Neuronal stem cell (in vitro differentiated cells): Measurements from ENCODE around the gene PNPT1. TPM values are rescaled to one million over a fixed set of nuclear protein-coding genes. Genes with fewer than 3 reads are reported as not detected.
A peak's percentile ranks its signal among the peaks of the same experiment; 100 is the strongest.
"Not testable (repeated sequence)": the region's sequence is repeated elsewhere in the genome, so short reads cannot be mapped to it uniquely, and the experiment has no call there.

Experiments used
- DNase-seq: peaks from one replicate; pipeline ENCODE4 v3.0.0-alpha.2; 2013; ENCODE audit warnings: low spot score
- H2AFZ ChIP-seq: one replicate; pipeline ENCODE4 v1.6.1; 2013; ENCODE audit warnings: mild to moderate bottlenecking, low read length, inconsistent platforms
- H2AK5ac ChIP-seq: 2 replicates; pipeline ENCODE4 v1.6.1; 2013; ENCODE audit warnings: low read depth, mild to moderate bottlenecking, inconsistent platforms, low read length, moderate library complexity, mixed read lengths
- H2BK120ac ChIP-seq: 2 replicates; pipeline ENCODE4 v1.6.1; 2013; ENCODE audit warnings: low read depth, mild to moderate bottlenecking, inconsistent platforms, low read length, moderate library complexity, mixed read lengths
- H2BK12ac ChIP-seq: one replicate; pipeline ENCODE4 v1.6.1; 2013; ENCODE audit warnings: low read length, inconsistent platforms
- H2BK15ac ChIP-seq: 2 replicates; pipeline ENCODE4 v1.6.1; 2013; ENCODE audit warnings: mild to moderate bottlenecking, low read length, inconsistent platforms, mixed read lengths
- H2BK5ac ChIP-seq: one replicate; pipeline ENCODE4 v1.6.1; 2013; ENCODE audit warnings: inconsistent platforms, mild to moderate bottlenecking, low read length, moderate library complexity
- H3K14ac ChIP-seq: one replicate; pipeline ENCODE4 v1.6.1; 2013; ENCODE audit warnings: low read length, inconsistent platforms
- H3K18ac ChIP-seq: 2 replicates; pipeline ENCODE4 v1.6.1; 2013; ENCODE audit warnings: low read length, inconsistent platforms
- H3K23ac ChIP-seq: 2 replicates; pipeline ENCODE4 v1.6.1; 2013; ENCODE audit warnings: low read depth, mild to moderate bottlenecking, mixed read lengths, low read length, inconsistent platforms; ENCODE audit not compliant: poor library complexity
- H3K27ac ChIP-seq: replicated peaks from 3 replicates; pipeline ENCODE4 v1.5.1; 2013; ENCODE audit warnings: low read length, inconsistent platforms
- H3K27me3 ChIP-seq, 3 experiments: 2 replicates each; pipeline ENCODE4 v1.6.1; 2013; ENCODE audit warnings: low read length in 3 of 3, mild to moderate bottlenecking in 2 of 3, inconsistent platforms in 1 of 3, low read depth in 1 of 3, mixed read lengths in 1 of 3, moderate library complexity in 1 of 3; ENCODE audit not compliant: control insufficient read depth in 3 of 3, insufficient read depth in 3 of 3
- H3K36me3 ChIP-seq, 2 donors: replicated peaks in 1 of 2; 2 replicates each; pipeline ENCODE4 v1.6.1; 2013; ENCODE audit warnings: low read length in 2 of 2; ENCODE audit not compliant: control insufficient read depth in 2 of 2, insufficient read depth in 2 of 2
- H3K4ac ChIP-seq: 2 replicates; pipeline ENCODE4 v1.6.1; 2013; ENCODE audit warnings: inconsistent platforms, mild to moderate bottlenecking, low read length, moderate library complexity
- H3K4me1 ChIP-seq, 2 donors: 1 replicate in 1 of 2; 2 replicates in 1 of 2; pipeline ENCODE4 v1.6.1; 2013; ENCODE audit warnings: low read length in 2 of 2, low read depth in 1 of 2; ENCODE audit not compliant: control insufficient read depth in 2 of 2, insufficient read depth in 1 of 2
- H3K4me2 ChIP-seq: one replicate; pipeline ENCODE4 v1.6.1; 2013; ENCODE audit warnings: mild to moderate bottlenecking, low read length, inconsistent platforms; ENCODE audit not compliant: insufficient read depth, poor library complexity, severe bottlenecking
- H3K4me3 ChIP-seq, 2 donors: 2 replicates each; pipeline ENCODE4 v1.5.1; 2013; ENCODE audit warnings: low read length in 2 of 2, mild to moderate bottlenecking in 2 of 2, inconsistent platforms in 1 of 2, moderate library complexity in 1 of 2
- H3K79me1 ChIP-seq: one replicate; pipeline ENCODE4 v1.6.1; 2013; ENCODE audit warnings: low read depth, mild to moderate bottlenecking, inconsistent platforms, low read length, moderate library complexity
- H3K9ac ChIP-seq: one replicate; pipeline ENCODE4 v1.6.1; 2013; ENCODE audit warnings: mild to moderate bottlenecking, low read depth, low read length, inconsistent platforms; ENCODE audit not compliant: poor library complexity
- H3K9me3 ChIP-seq, 2 donors: replicated peaks in 1 of 2; 2 replicates each; pipeline versions ENCODE3 to v1.6.1; 2013; ENCODE audit warnings: low read length in 2 of 2, mild to moderate bottlenecking in 2 of 2, inconsistent platforms in 1 of 2, low read depth in 1 of 2, mixed read lengths in 1 of 2, moderate library complexity in 1 of 2; ENCODE audit not compliant: control insufficient read depth in 2 of 2, insufficient read depth in 1 of 2
- H4K8ac ChIP-seq: one replicate; pipeline ENCODE4 v1.6.1; 2013; ENCODE audit warnings: low read depth, mild to moderate bottlenecking, inconsistent platforms, low read length, moderate library complexity
- H4K91ac ChIP-seq: one replicate; pipeline ENCODE4 v1.6.1; 2013; ENCODE audit warnings: low read length, low read depth, mild to moderate bottlenecking, inconsistent platforms; ENCODE audit not compliant: poor library complexity
- WGBS, 2 donors: extraction: QIAGEN DNeasy Blood & Tissue Kit; methylation state at CpG; one replicate each; pipeline ENCODE4 v1.1.7; 2013; ENCODE audit warnings: missing lambda C conversion rate in 2 of 2, mixed read lengths in 1 of 2; ENCODE audit not compliant: insufficient read length in 2 of 2, insufficient replicate concordance in 1 of 2; ENCODE audit errors: extremely low coverage in 2 of 2; 5-methylcytosine and 5-hydroxymethylcytosine counted together
- polyA plus RNA-seq, 2 experiments: library from polyadenylated mRNA; stranded (reverse); fragments of 200-250 nt; gene quantifications; one replicate each; pipeline ENCODE4 v1.2.3, GENCODE V29; 2013

The PNPT1 gene
- polyA plus RNA-seq (2013, experiment 1 of 2) = 18.6 TPM
- 16.2 TPM for polyA plus RNA-seq (2013, experiment 2 of 2)

DNA sequence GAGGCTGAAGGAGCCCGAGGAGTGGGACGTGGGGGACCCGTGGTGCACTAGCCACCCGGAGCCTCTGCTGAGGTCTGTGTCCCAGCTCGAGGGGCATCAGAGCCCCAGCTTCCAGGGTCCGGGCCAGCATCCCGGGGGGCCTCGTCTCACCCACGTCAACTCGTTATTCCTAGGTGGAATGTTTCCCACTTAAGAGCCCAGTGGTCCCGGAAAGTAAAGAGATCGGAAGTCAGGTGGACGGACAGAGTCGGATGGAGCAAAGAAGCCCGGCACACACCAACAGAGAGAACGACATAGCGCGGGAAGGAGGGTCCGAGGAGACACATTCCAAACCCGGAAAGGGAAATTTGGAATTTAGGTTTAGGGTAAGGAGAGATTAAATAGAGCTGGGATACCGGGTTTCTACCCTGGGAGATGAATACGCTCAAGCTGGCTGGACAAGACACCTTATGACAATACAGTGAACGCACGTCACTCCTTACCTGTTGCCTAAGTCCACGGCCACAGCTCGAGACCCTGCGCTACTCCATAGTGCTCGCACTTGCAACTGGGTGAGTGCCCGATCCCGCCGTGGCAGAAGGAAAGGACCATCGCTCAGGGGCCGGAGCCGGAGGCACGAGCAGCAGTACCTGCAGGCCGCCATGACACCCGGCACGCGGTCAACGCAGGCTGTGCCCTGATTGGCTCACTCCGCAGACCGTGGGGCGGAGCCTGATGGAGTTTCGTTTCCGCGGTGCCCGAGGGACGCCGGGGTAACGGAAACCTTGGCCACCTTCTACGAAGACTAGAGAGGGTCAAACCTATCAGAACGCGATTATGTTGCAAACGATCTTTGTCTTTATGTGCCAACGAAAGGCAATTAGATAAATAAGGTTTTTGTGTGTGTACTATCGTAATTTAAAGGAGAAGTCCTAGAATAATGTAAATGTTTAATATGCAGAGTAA, at the start of gene PNPT1:
PNPT1 (minus strand) TSS at position 664 of the 945 bp plus-strand sequence; CDS start at position 643, 21 bp downstream.
- H4K8ac ChIP-seq = no peak within 1 kb of the TSS
- peak within 1 kb of the TSS; percentile 98 for H3K23ac ChIP-seq
- H3K18ac ChIP-seq = peak within 1 kb of the TSS; percentile 84
- no peak within 1 kb of the TSS for H2BK12ac ChIP-seq
- peaks cover 0 to 24% of the 10 kb centered on the region in 2 donors for H3K36me3 ChIP-seq
- H2AK5ac ChIP-seq = no peak within 1 kb of the TSS
- H3K9me3 ChIP-seq = no peaks in the 10 kb centered on the region
- peak within 1 kb of the TSS; percentile 87 to 90 for H3K4me3 ChIP-seq
- no peak within 1 kb of the TSS for H3K27ac ChIP-seq
- peak; percentile 70 for DNase-seq
- no peak within 1 kb of the TSS for H2BK15ac ChIP-seq
- H3K9ac ChIP-seq = peak within 1 kb of the TSS; percentile 91
- peaks cover 5% of the 10 kb centered on the region for H3K79me1 ChIP-seq
- no peak within 1 kb of the TSS for H2BK120ac ChIP-seq
- H3K14ac ChIP-seq = peak within 1 kb of the TSS; percentile 1
- H3K4me1 ChIP-seq = peaks cover 0 to 4% of the 10 kb centered on the region in 2 donors
- H3K27me3 ChIP-seq = peaks cover 0 to 6% (median 0%) of the 10 kb centered on the region in 3 experiments
- no peak within 1 kb of the TSS for H3K4ac ChIP-seq
- whole genome bisulfite sequencing, 2 donors = no CpG with 5 or more reads among the region's 56 CpGs
- H2BK5ac ChIP-seq = peak within 1 kb of the TSS; percentile 13
- H2AFZ ChIP-seq = peak within 1 kb of the TSS; percentile 93
- H3K4me2 ChIP-seq = peak within 1 kb of the TSS; percentile 77
- no peak within 1 kb of the TSS for H4K91ac ChIP-seq

- no peak overlapping the region for H2BK12ac ChIP-seq
- no peaks in the 10 kb centered on the region for H3K9me3 ChIP-seq
- no peak overlapping the region for H3K9ac ChIP-seq
- no peak overlapping the region for H3K4ac ChIP-seq
- H3K4me2 ChIP-seq = no peak overlapping the region
- no peak overlapping the region for H4K91ac ChIP-seq
- H3K18ac ChIP-seq = no peak overlapping the region
- no peaks in the 10 kb centered on the region for H3K36me3 ChIP-seq
- no peak overlapping the region for H2BK5ac ChIP-seq
- H3K79me1 ChIP-seq = no peaks in the 10 kb centered on the region
- H3K4me3 ChIP-seq = no peak overlapping the region
- H3K4me1 ChIP-seq = no peaks in the 10 kb centered on the region
- H4K8ac ChIP-seq = no peak overlapping the region
- H2BK120ac ChIP-seq = no peak overlapping the region
- no peak overlapping the region for H2BK15ac ChIP-seq
- no peak overlapping the region for H3K23ac ChIP-seq
- H2AK5ac ChIP-seq = no peak overlapping the region
- H3K27ac ChIP-seq = no peak overlapping the region
- no peaks in the 10 kb centered on the region for H3K27me3 ChIP-seq
- DNase-seq = no peak
- H3K14ac ChIP-seq = no peak overlapping the region
- H2AFZ ChIP-seq = no peak overlapping the region
- WGBS, 2 donors = no CpG with 5 or more reads among the region's 3 CpGs
Measured at GRCh38 chr2:55742996-55743395, 49.4 kb upstream of the PNPT1 start.

- not testable (repeated sequence) for H3K79me1 ChIP-seq, H3K4me2 ChIP-seq
Measured at GRCh38 chr2:55736019-55736536, 42.4 kb upstream of the PNPT1 start.

DNA sequence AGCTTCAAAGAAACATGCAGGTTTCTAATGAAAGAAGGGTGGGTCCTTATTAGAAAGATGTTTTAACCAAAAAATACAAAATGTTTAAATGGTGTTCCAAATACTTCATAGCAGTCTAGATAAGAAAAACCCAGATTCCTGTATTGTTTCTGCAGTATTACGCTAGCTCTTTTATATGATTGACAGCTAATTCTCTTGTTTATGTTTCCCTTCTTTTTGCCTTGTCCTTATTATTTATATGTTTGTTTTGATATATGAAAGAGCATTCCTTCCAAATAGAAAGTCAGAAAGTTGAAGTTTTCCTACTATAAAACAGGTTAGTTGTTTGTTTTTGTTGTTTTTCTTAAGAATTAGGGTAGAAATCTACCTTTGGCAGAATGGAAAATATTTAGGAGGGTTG, 41.1 kb upstream of the PNPT1 start:
- H3K4me3 ChIP-seq = no peak overlapping the region
- no CpG with 5 or more reads among the region's 1 CpG for WGBS, 2 donors
- H2AFZ ChIP-seq = no peak overlapping the region

More at GRCh38 chr2:55736019-55736536, 42.4 kb upstream of the PNPT1 start:
- not testable (repeated sequence) for H3K23ac ChIP-seq, H2BK12ac ChIP-seq, H3K27me3 ChIP-seq, H3K4ac ChIP-seq, H2BK120ac ChIP-seq, H2AK5ac ChIP-seq, H4K91ac ChIP-seq, H2BK5ac ChIP-seq, H3K14ac ChIP-seq, H3K18ac ChIP-seq, H2AFZ ChIP-seq, H3K9me3 ChIP-seq, H3K9ac ChIP-seq, H3K27ac ChIP-seq, DNase-seq, H3K36me3 ChIP-seq, H3K4me1 ChIP-seq, H2BK15ac ChIP-seq, H3K4me3 ChIP-seq, H4K8ac ChIP-seq
- WGBS, 2 donors = no CpG with 5 or more reads among the region's 5 CpGs

More for the DNA sequence above, 41.1 kb upstream of the PNPT1 start:
- Histone ChIP-seq H2BK5ac (no peak overlapping the region), H2BK15ac (no peak overlapping the region), H3K14ac (no peak overlapping the region), H3K9ac (no peak overlapping the region), H4K8ac (no peak overlapping the region), H2BK12ac (no peak overlapping the region), H2BK120ac (no peak overlapping the region), H2AK5ac (no peak overlapping the region), H3K4me1 (no peaks in the 10 kb centered on the region), H4K91ac (no peak overlapping the region), H3K23ac (no peak overlapping the region), H3K18ac (no peak overlapping the region), H3K36me3 (no peaks in the 10 kb centered on the region), H3K27me3 (peaks cover 0 to 3% (median 0%) of the 10 kb centered on the region in 3 experiments), H3K9me3 (no peaks in the 10 kb centered on the region), H3K79me1 (no peaks in the 10 kb centered on the region), H3K4me2 (no peak overlapping the region), H3K4ac (no peak overlapping the region), H3K27ac (no peak overlapping the region)
- DNase-seq = no peak
